Choroid plexus epithelial cell (primary cell): ENCODE results near the gene HELZ2.
"Not testable (repeated sequence)": the region's sequence is repeated elsewhere in the genome, so short reads cannot be mapped to it uniquely, and the experiment has no call there.

Experiments
- DNase-seq: peaks from one replicate; pipeline ENCODE4 v3.0.0-alpha.2; 2010; ENCODE audit warnings: low read depth
- H3K4me3 ChIP-seq: 2 replicates; pipeline ENCODE4 v1.5.1; 2011; ENCODE audit warnings: low read depth, mild to moderate bottlenecking, control low read depth, low read length, moderate library complexity
- TF ChIP-seq, protein P1 (sequence below): conservative IDR thresholded peaks from 2 replicates; pipeline ENCODE4 v1.5.1; 2011; ENCODE audit warnings: low read depth, mild to moderate bottlenecking, control low read depth, inconsistent platforms, low read length, moderate library complexity

HELZ2 gene

GRCh38 chr20:63572071-63572787 lies 1.8 kb downstream of the HELZ2 start:
- H3K4me3 ChIP-seq: no peak overlapping the region
- DNase-seq: no peak
- TF ChIP-seq, protein P1, sequence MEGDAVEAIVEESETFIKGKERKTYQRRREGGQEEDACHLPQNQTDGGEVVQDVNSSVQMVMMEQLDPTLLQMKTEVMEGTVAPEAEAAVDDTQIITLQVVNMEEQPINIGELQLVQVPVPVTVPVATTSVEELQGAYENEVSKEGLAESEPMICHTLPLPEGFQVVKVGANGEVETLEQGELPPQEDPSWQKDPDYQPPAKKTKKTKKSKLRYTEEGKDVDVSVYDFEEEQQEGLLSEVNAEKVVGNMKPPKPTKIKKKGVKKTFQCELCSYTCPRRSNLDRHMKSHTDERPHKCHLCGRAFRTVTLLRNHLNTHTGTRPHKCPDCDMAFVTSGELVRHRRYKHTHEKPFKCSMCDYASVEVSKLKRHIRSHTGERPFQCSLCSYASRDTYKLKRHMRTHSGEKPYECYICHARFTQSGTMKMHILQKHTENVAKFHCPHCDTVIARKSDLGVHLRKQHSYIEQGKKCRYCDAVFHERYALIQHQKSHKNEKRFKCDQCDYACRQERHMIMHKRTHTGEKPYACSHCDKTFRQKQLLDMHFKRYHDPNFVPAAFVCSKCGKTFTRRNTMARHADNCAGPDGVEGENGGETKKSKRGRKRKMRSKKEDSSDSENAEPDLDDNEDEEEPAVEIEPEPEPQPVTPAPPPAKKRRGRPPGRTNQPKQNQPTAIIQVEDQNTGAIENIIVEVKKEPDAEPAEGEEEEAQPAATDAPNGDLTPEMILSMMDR: no peak

DNA sequence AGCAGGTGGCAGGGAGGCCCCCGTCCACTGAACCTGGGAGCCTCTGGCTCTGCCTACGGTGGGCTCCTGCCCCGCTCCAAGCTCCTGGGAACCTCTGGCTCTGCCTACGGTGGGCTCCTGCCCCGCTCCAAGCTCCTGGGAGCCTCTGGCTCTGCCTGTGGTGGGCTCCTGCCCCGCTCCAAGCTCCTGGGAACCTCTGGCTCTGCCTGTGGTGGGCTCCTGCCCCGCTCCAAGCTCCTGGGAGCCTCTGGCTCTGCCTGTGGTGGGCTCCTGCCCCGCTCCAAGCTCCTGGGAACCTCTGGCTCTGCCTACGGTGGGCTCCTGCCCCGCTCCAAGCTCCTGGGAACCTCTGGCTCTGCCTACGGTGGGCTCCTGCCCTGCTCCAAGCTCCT lies 3.0 kb downstream of the HELZ2 start:
- DNase-seq, H3K4me3 ChIP-seq: not testable (repeated sequence)

DNA sequence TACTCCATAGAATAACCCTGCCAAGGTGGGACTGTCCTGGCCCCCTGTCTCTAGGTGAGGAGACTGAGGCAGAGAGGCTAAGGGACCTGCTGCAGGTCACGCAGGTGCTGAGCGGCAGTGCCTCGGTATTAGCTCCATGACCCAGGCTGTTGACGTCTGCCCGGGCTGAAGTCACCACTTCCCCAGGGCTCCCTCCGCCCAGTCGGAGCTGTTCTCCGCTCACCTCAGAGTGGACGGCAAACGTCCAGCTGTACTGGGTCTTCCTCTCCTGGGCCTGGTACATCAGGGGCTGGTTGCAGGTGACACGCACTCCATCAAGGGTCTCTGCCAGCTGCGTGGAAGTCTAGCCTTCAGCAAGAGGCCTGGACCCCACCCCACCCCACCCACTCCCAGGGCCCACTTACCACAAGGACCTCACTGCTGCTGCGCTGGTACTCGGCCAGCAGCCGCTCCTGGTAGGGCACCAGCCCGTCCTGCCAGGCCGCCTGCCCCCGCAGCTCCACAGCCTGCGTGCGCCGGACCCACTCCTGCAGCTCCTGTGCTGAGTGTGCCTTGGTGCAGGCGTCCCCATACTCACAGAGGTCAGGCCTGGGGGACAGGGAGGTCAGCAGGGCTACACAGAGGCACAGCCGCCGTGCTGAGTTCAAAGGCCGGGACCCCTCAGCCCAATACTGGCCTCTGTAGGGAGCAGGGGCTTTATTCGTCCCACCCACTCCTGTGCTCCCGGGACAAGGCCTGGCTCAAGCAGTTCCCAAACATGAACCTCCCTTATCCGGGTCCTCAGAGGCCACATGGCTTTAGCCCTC lies 3.6 kb downstream of the HELZ2 start:
- TF ChIP-seq, protein P1: no peak
- no peak overlapping the region for H3K4me3 ChIP-seq

GRCh38 chr20:63568986-63569949 lies 4.8 kb downstream of the HELZ2 start:
- TF ChIP-seq, protein P1: no peak
- no peak overlapping the region for H3K4me3 ChIP-seq
- no peak for DNase-seq

More for the DNA sequence above, 3.6 kb downstream of the HELZ2 start:
- no peak for DNase-seq

DNA sequence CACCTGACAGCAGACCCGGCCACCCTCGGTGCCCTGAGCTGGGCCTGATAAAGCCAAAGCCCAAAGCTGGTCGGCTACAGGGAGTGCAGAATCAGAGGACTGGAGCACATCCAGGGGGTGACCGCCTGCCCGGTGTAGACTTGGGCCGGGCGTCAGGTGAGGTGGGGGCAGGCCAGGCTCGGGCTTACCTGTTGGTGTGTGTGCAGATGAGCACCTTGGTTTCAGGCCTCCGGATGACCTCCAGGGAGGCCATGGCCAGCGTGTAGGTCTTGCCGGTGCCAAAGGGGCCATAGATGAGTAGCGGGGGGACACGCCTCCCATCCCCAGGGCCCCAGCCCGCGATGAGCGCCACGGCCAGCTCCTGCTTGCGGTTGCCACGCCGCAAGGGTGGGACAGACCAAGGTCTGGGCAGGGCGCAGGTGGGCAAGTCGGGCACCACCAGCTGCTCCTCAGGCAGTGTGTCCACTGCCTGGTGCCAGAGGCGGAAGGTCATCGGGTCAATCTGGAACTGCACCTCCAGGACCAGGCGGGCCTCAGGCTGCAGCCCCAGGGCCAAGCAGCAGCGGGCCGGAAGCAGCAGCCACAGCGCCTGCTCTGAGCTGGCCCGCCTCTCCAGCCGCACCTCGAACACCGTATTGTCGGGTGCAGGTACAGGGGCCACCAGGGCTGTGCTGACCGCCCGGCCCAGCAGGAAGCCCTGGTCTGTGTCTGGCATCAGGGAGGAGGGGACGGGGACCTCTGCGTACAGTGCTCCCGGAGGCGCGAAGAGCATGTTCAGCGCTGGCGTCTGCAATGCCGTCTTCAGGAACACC lies 5.7 kb downstream of the HELZ2 start:
- no peak overlapping the region for H3K4me3 ChIP-seq
- TF ChIP-seq, protein P1: no peak
- no peak for DNase-seq

- peak; percentile 72 for DNase-seq
Measured at GRCh38 chr20:63567386-63568169, 6.5 kb downstream of the HELZ2 start.

More at GRCh38 chr20:63567386-63568169, 6.5 kb downstream of the HELZ2 start:
- TF ChIP-seq, protein P1: no peak
- no peak overlapping the region for H3K4me3 ChIP-seq
